OCI-LY1 (cell line): ENCODE results near the gene GASK1A.

Experiments
- CTCF ChIP-seq: fragments of 200-600 bp; sonication (generic), shearing (Covaris generic); IDR thresholded peaks from 2 replicates; pipeline ENCODE4 v1.5.1; 2017; ENCODE audit warnings: mild to moderate bottlenecking, antibody characterized with exemption, low read length, moderate library complexity, mixed read lengths
- EZH2 ChIP-seq: fragments of 200-600 bp; sonication (generic), shearing (Covaris generic); IDR thresholded peaks from 2 replicates; pipeline ENCODE4 v1.8.0; 2017; ENCODE audit warnings: borderline replicate concordance, mixed run types, mild to moderate bottlenecking, antibody characterized with exemption, low read length, moderate library complexity, mixed read lengths

DNA sequence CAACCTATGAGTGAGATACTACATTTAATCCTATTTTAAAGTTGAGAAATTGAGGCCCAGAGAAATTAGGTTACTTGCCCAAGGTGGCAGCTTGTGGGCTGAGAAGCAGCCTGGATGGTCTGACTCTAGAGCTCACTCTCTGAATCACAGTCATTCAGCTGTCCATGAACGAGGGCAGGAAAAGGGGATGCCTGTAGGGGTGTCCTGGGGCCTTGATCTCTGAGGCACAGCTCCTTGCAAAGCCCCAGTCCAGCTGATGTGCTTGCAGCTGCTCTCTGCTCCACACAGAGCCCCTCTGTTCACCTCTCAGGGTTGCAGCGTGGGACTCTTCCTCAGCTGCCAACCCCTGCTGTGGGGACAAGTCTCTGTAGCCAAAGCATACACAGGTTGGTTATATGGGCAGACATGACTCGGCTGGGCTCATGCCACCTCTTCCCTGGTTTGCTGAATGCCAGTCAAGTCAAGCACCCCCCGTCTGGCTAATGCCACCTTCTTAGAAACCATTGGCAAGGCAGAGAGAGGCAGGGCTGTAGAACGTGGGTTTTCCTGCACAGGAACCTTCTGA is 56.8 kb downstream of the GASK1A start:
- no peak for TF ChIP-seq EZH2
- TF ChIP-seq CTCF = no peak
